PC-3 (cell line): Measurements from ENCODE around the gene ERMN.

Source experiments
- EZH2 ChIP-seq: fragments of 300-600 bp; sonication (generic); IDR thresholded peaks from one replicate; pipeline ENCODE4 v1.6.1; 2017; ENCODE audit warnings: antibody characterized with exemption, mild to moderate bottlenecking, low read length; ENCODE audit not compliant: unreplicated experiment
- TF ChIP-seq, protein P1 (sequence below): fragments of 300-600 bp; sonication (generic); conservative IDR thresholded peaks from 2 replicates; pipeline ENCODE4 v1.5.1; 2017; ENCODE audit warnings: antibody characterized with exemption, low read depth, mild to moderate bottlenecking, low read length

GRCh38 chr2:157327621-157328500 lies 2.2 kb upstream of the ERMN start:
- TF ChIP-seq, protein P1, sequence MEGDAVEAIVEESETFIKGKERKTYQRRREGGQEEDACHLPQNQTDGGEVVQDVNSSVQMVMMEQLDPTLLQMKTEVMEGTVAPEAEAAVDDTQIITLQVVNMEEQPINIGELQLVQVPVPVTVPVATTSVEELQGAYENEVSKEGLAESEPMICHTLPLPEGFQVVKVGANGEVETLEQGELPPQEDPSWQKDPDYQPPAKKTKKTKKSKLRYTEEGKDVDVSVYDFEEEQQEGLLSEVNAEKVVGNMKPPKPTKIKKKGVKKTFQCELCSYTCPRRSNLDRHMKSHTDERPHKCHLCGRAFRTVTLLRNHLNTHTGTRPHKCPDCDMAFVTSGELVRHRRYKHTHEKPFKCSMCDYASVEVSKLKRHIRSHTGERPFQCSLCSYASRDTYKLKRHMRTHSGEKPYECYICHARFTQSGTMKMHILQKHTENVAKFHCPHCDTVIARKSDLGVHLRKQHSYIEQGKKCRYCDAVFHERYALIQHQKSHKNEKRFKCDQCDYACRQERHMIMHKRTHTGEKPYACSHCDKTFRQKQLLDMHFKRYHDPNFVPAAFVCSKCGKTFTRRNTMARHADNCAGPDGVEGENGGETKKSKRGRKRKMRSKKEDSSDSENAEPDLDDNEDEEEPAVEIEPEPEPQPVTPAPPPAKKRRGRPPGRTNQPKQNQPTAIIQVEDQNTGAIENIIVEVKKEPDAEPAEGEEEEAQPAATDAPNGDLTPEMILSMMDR, result peak; percentile 91
- no peak for TF ChIP-seq EZH2
